Right atrium auricular region (tissue), 2 donors: ENCODE data around the gene PTGIS. TPM values are rescaled to one million over a fixed set of nuclear protein-coding genes. Genes with fewer than 3 reads are reported as not detected.

Experiments
- DNase-seq: peaks from one replicate; pipeline ENCODE4 v3.0.0-alpha.2; 2019; ENCODE audit warnings: low spot score
- H3K27ac ChIP-seq, 2 donors: fragments of 200-600 bp; sonication (generic); 1 replicate in 1 of 2; 2 replicates in 1 of 2; pipeline ENCODE4 v1.5.1; 2016 to 2019
- H3K27me3 ChIP-seq, 2 donors: fragments of 200-600 bp; sonication (generic); one replicate each; pipeline versions ENCODE4 v1.5.1 to v1.6.0; 2017 to 2019
- H3K36me3 ChIP-seq: fragments of 200-600 bp; sonication (generic); one replicate; pipeline ENCODE4 v1.5.1; 2016
- H3K4me1 ChIP-seq, 2 donors: fragments of 200-600 bp; sonication (generic); one replicate each; pipeline versions ENCODE4 v1.5.1 to v1.6.0; 2017 to 2019
- H3K4me3 ChIP-seq, 2 donors: fragments of 200-600 bp; sonication (generic); 1 replicate in 1 of 2; 2 replicates in 1 of 2; pipeline ENCODE4 v1.5.1; 2017 to 2019; ENCODE audit warnings: mild to moderate bottlenecking in 1 of 2, moderate library complexity in 1 of 2
- H3K9me3 ChIP-seq, 2 donors: fragments of 200-600 bp; sonication (generic); one replicate each; pipeline ENCODE4 v1.5.1; 2019
- total RNA-seq, 2 donors: library from RNA; depleted of rRNA; stranded (reverse); fragments of >200 nt; gene quantifications; one replicate each; pipeline ENCODE4 v1.1.0, GENCODE V29; 2016
- TF ChIP-seq, protein P1 (sequence below), 2 donors: fragments of 200-600 bp; sonication (generic); IDR thresholded peaks; one replicate each; pipeline ENCODE4 v1.5.1; 2019; ENCODE audit warnings: antibody characterized with exemption in 2 of 2

The PTGIS gene
- total RNA-seq, 2 donors from 2014 or later = 59.8 to 169 TPM

DNA sequence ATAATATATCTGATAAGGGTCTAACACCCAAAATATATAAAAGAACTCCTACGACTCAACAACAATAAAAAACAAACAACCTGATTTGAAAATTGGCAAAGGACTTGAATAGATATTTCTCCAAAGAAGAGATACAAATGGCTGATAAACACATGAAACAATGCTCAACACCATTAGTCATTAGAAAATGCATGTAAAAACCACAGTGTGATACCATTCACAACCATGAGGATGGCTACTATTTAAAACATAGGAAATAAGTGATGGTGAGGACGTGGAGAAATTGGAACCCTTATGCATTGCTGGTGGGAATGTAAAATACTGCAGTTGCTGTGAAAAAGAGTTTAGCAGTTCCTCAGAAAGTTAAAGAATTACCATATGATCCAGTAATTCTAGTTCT, 41.4 kb downstream of the PTGIS start:
- H3K27me3 ChIP-seq = no peaks in the 10 kb centered on the region
- H3K4me1 ChIP-seq = no peaks in the 10 kb centered on the region
- TF ChIP-seq, protein P1, sequence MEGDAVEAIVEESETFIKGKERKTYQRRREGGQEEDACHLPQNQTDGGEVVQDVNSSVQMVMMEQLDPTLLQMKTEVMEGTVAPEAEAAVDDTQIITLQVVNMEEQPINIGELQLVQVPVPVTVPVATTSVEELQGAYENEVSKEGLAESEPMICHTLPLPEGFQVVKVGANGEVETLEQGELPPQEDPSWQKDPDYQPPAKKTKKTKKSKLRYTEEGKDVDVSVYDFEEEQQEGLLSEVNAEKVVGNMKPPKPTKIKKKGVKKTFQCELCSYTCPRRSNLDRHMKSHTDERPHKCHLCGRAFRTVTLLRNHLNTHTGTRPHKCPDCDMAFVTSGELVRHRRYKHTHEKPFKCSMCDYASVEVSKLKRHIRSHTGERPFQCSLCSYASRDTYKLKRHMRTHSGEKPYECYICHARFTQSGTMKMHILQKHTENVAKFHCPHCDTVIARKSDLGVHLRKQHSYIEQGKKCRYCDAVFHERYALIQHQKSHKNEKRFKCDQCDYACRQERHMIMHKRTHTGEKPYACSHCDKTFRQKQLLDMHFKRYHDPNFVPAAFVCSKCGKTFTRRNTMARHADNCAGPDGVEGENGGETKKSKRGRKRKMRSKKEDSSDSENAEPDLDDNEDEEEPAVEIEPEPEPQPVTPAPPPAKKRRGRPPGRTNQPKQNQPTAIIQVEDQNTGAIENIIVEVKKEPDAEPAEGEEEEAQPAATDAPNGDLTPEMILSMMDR (IDR thresholded peaks at IDR 0.05) = no peak
- H3K9me3 ChIP-seq = no peaks in the 10 kb centered on the region
- H3K36me3 ChIP-seq = peaks cover 22% of the 10 kb centered on the region
- DNase-seq = no peak
- no peak overlapping the region for H3K27ac ChIP-seq
- H3K4me3 ChIP-seq = no peak overlapping the region

DNA sequence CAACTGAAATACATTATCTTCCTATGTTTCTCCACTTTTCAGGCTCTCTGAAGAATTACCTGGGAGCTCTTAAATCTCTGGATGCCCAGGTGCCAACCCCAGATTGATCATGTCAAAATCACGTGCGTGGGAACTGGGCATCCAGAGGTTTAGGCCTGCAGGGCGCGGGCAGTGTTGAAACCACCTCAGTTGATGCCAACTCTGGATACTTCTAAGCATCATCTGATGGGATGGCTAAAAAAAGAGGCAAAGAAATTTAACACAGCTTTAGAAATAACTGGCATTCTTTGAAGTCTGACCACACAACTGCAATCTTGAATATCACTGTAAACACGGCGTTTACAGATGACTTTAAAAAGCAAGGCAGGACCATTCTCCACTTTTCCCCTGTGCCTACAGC, 41.9 kb downstream of the PTGIS start:
- H3K36me3 ChIP-seq = peaks cover 22% of the 10 kb centered on the region
- H3K4me3 ChIP-seq = no peak overlapping the region
- H3K9me3 ChIP-seq = no peaks in the 10 kb centered on the region
- no peak for DNase-seq
- no peaks in the 10 kb centered on the region for H3K4me1 ChIP-seq
- no peaks in the 10 kb centered on the region for H3K27me3 ChIP-seq
- no peak overlapping the region for H3K27ac ChIP-seq
- TF ChIP-seq, protein P1 (IDR thresholded peaks at IDR 0.05) = no peak

DNA sequence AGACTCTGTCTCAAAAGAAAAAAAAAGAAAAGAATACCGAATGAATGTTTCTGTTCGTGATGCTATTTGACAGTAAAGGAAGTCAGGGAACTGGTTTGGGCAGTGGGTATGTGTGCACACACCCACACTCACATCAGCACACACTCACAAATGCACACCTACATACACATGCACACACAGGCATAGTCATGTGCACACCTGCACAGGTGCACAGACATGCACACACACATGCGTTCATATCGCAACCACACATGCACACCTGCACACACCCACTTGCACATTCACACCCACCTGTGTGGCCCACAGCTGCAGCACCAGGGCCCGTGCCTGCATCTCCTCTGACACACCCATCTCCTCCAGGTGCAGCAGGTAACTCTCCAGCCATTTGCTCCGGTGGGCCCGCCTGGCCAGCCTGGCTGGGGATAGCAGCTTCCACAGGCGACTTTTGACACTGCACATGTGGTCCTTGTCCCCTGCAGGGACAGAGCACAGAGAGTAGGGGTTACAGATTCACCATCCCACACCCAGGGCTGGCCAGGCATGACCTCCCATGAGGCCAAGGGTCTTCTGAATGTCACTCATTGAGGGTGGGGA, 44.1 kb downstream of the PTGIS start:
- no peak overlapping the region for H3K4me3 ChIP-seq
- H3K27me3 ChIP-seq = no peaks in the 10 kb centered on the region
- H3K27ac ChIP-seq = no peak overlapping the region
- no peak for DNase-seq
- no peaks in the 10 kb centered on the region for H3K4me1 ChIP-seq
- peaks cover 18% of the 10 kb centered on the region for H3K36me3 ChIP-seq
- H3K9me3 ChIP-seq = no peaks in the 10 kb centered on the region
- TF ChIP-seq, protein P1 (IDR thresholded peaks at IDR 0.05) = no peak

DNA sequence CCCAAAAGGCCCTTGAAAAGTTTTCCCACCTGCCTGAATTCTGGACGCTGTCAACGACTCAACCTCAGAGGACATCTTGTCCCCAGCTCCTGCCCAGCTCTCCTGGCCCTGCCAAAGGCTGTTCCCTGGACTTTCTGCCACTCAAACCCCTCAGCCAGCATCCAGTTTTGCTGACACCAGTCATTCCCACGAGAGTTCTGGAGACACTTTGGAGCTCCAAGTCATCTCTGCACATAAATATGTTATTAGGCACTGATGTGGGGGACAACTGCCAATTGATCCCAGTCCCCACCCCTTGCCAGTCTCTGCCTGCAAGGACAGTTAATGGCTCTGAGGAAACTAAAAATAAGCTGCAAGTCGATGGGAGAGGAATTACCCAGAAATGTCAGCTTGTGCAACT, 46.6 kb downstream of the PTGIS start:
- Histone ChIP-seq H3K27ac (no peak overlapping the region), H3K9me3 (no peaks in the 10 kb centered on the region), H3K27me3 (no peaks in the 10 kb centered on the region), H3K4me3 (no peak overlapping the region), H3K36me3 (peaks cover 18% of the 10 kb centered on the region), H3K4me1 (no peaks in the 10 kb centered on the region)
- TF ChIP-seq, protein P1 (IDR thresholded peaks at IDR 0.05) = no peak
- DNase-seq = no peak

DNA sequence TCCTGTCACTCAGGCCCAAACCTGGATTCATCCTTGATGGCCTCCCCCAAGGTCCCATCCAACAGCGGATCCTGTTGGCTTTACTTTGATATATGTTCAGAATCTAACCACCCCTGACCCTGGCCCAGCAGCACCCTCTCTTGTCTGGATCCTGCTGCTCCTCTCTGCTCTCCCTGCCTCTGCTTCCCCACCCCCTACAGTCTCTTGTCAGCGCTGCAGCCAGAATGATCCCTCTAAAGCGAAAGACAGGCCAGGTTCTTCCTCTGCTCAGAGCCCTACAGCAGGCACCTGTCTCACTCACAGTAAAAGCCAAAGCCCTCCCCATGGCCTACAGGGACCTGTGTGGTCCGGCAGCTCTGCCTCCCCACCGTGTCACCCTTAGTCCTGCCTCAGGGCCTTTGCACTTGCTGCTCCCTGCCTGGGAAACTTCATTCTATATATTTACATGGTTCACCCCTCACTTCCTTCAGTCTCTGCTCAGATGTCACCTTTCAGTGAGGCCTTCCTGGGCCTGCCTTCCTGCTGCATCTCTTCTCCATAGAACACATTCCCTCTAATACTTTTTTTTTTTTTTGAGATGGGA, 48.1 kb downstream of the PTGIS start:
- DNase-seq = no peak
- no peak overlapping the region for H3K4me3 ChIP-seq
- H3K36me3 ChIP-seq = peaks cover 14% of the 10 kb centered on the region
- no peak overlapping the region for H3K27ac ChIP-seq
- no peaks in the 10 kb centered on the region for H3K4me1 ChIP-seq
- H3K27me3 ChIP-seq = no peaks in the 10 kb centered on the region
- H3K9me3 ChIP-seq = no peaks in the 10 kb centered on the region
- TF ChIP-seq, protein P1 (IDR thresholded peaks at IDR 0.05) = no peak
